Pancreas (tissue), 10 donors: ENCODE measurements around the gene PAX5. TPM values are rescaled to one million over a fixed set of nuclear protein-coding genes. Genes with fewer than 3 reads are reported as not detected.

ENCODE experiments used
- ATAC-seq, 4 donors: fragments of 200-7000 bp; cut with Tn5 transposase; one replicate each; pipeline versions ENCODE4 v1.8.0 to v1.9.1; 2020; ENCODE audit warnings: mild to moderate bottlenecking in 4 of 4, moderate library complexity in 4 of 4
- DNase-seq, 6 donors: peaks; one replicate each; pipeline ENCODE4 v3.0.0-alpha.2; 2020
- FAIRE-seq: peaks from 2 replicates; lab custom pipeline; 2012; peaks lifted over from hg19 to GRCh38; lab: Jason Lieb, UNC
- H3K27ac ChIP-seq, 4 donors: fragments of 200-600 bp; sonication (generic); 1 replicate in 3 of 4; 2 replicates in 1 of 4; pipeline versions ENCODE4 v1.5.0 to v1.8.0; 2020
- H3K27me3 ChIP-seq, 4 donors: fragments of 200-600 bp; one replicate each; pipeline ENCODE4 v1.8.0; 2021
- H3K36me3 ChIP-seq, 3 donors: fragments of 200-600 bp; sonication (generic) in 1 of 3; one replicate each; pipeline versions ENCODE4 v1.5.0 to v1.8.0; 2020 to 2021
- H3K4me1 ChIP-seq, 3 donors: fragments of 200-600 bp; one replicate each; pipeline ENCODE4 v1.8.0; 2021
- H3K4me3 ChIP-seq, 4 donors: fragments of 200-600 bp; sonication (generic) in 2 of 4; one replicate each; pipeline versions ENCODE4 v1.5.0 to v1.8.0; 2020 to 2021
- H3K9me3 ChIP-seq, 4 donors: fragments of 200-600 bp; one replicate each; pipeline ENCODE4 v1.8.0; 2021
- CTCF ChIP-seq, 4 donors: fragments of 200-600 bp; sonication (generic) in 3 of 4; IDR thresholded peaks; one replicate each; pipeline versions ENCODE4 v1.5.0 to v1.8.0; 2021; ENCODE audit warnings: antibody characterized with exemption in 4 of 4
- WGBS, 2 donors: extraction: QIAGEN DNeasy Blood & Tissue Kit; methylation state at CpG; one replicate each; pipeline ENCODE4 v1.1.7; 2013; 5-methylcytosine and 5-hydroxymethylcytosine counted together
- intact Hi-C, 3 donors: fragments of 100-400 bp; cut with DNase I; formaldehyde crosslinking; loops; one replicate each; pipeline versions ENCODE4 v1.11.1 to v1.14.2; 2022
- polyA plus RNA-seq, 2 donors: library from polyadenylated mRNA; stranded (reverse); fragments of 200-250 nt; gene quantifications; one replicate each; pipeline ENCODE4 v1.2.3, GENCODE V29; 2013
- total RNA-seq, 6 donors: library from RNA; stranded (reverse); fragmentation: NEBNext Ultra II Directional in 4 of 6; extraction: Animal tissue kit (Norgen Biotek cat#: 25700) in 4 of 6; gene quantifications; one replicate each; pipeline versions ENCODE4 v1.2.1 to v1.2.4, GENCODE V29; 2021 to 2023
- donor health status: healthy with polysubstance abuse.
- donor health status: DM: no; HTN: no; CAD: no; lungs with moderate emphysema.
- donor health status: DM: no; HTN: no; CAD: no.
- donor health status: control.
- donor health status: control.
- donor health status: Bipolar disorder and iron deficiency.
- donor health status: DM: yes; HTN: yes; CAD: no.
- donor health status: DM: no; HTN: no; CAD: no.
- donor health status: DM: no; HTN: no; CAD: no.
- donor health status: DM: yes; HTN: yes; CAD: no.

Gene PAX5
- total and polyA plus RNA-seq, 8 donors, result under 0.01 to 0.35 (median 0.28) TPM; not detected in 1

GRCh38 chr9:36816371-36816770 is 217.7 kb downstream of the PAX5 start:
- ATAC-seq (no peak), DNase-seq (no peak), FAIRE-seq (no peak)
- Histone ChIP-seq H3K27ac (no peak overlapping the region), H3K4me1 (no peaks in the 10 kb centered on the region), H3K36me3 (no peaks in the 10 kb centered on the region), H3K27me3 (no peaks in the 10 kb centered on the region), H3K4me3 (no peak overlapping the region), H3K9me3 (no peaks in the 10 kb centered on the region)
- intact Hi-C loops, result no loop called here
- no peak for TF ChIP-seq CTCF (IDR thresholded peaks at IDR 0.05)
- 94 to 95% methylated on average over 3 of the region's 3 CpGs for WGBS, 2 donors

- ATAC-seq (no peak), DNase-seq (no peak), FAIRE-seq (no peak)
- Histone ChIP-seq H3K4me1 (no peaks in the 10 kb centered on the region), H3K4me3 (no peak overlapping the region), H3K36me3 (no peaks in the 10 kb centered on the region), H3K27me3 (no peaks in the 10 kb centered on the region), H3K9me3 (no peaks in the 10 kb centered on the region), H3K27ac (no peak overlapping the region)
- 85 to 87% methylated on average over 7 of the region's 7 CpGs for WGBS, 2 donors
- TF ChIP-seq CTCF (IDR thresholded peaks at IDR 0.05), result no peak
- intact Hi-C loops, result no loop called here
Observed at GRCh38 chr9:36815566-36816348, 218.3 kb downstream of the PAX5 start.

GRCh38 chr9:36815023-36815422 is 219.0 kb downstream of the PAX5 start:
- no peaks in the 10 kb centered on the region for H3K36me3 ChIP-seq
- H3K9me3 ChIP-seq, result no peaks in the 10 kb centered on the region
- DNase-seq, result no peak
- intact Hi-C loops, result no loop called here
- ATAC-seq, result no peak
- 83 to 86% methylated on average over 3 of the region's 3 CpGs for WGBS, 2 donors
- H3K27me3 ChIP-seq, result no peaks in the 10 kb centered on the region
- no peak for TF ChIP-seq CTCF (IDR thresholded peaks at IDR 0.05)
- FAIRE-seq, result no peak
- H3K4me1 ChIP-seq, result no peaks in the 10 kb centered on the region
- H3K27ac ChIP-seq, result no peak overlapping the region
- H3K4me3 ChIP-seq, result no peak overlapping the region

- TF ChIP-seq CTCF (IDR thresholded peaks at IDR 0.05), result no peak
- no peak overlapping the region for H3K27ac ChIP-seq
- no peak for ATAC-seq
- no peaks in the 10 kb centered on the region for H3K27me3 ChIP-seq
- H3K4me3 ChIP-seq, result no peak overlapping the region
- H3K36me3 ChIP-seq, result no peaks in the 10 kb centered on the region
- no peak for DNase-seq
- H3K9me3 ChIP-seq, result no peaks in the 10 kb centered on the region
- no peaks in the 10 kb centered on the region for H3K4me1 ChIP-seq
- intact Hi-C loops, result no loop called here
- no peak for FAIRE-seq
- WGBS, 2 donors, result 74 to 84% methylated on average over 10 of the region's 10 CpGs
Observed at GRCh38 chr9:36813154-36813553, 220.9 kb downstream of the PAX5 start.

GRCh38 chr9:36812556-36812955 is 221.5 kb downstream of the PAX5 start:
- TF ChIP-seq CTCF (IDR thresholded peaks at IDR 0.05), result no peak

More at GRCh38 chr9:36812556-36812955, 221.5 kb downstream of the PAX5 start:
- Histone ChIP-seq H3K36me3 (no peaks in the 10 kb centered on the region), H3K4me1 (no peaks in the 10 kb centered on the region), H3K27me3 (no peaks in the 10 kb centered on the region), H3K27ac (no peak overlapping the region), H3K4me3 (no peak overlapping the region), H3K9me3 (no peaks in the 10 kb centered on the region)
- DNase-seq (no peak), ATAC-seq (no peak), FAIRE-seq (no peak)
- intact Hi-C loops, result no loop called here
